B cell (primary cell): Measurements from ENCODE around the gene RRBP1.

ENCODE experiments used
- CTCF ChIP-seq: fragments of 200-600 bp; IDR thresholded peaks from one replicate; pipeline ENCODE4 v1.8.0; 2022; ENCODE audit warnings: antibody characterized with exemption, mild to moderate bottlenecking
- EZH2 ChIP-seq: IDR thresholded peaks from 2 replicates; pipeline ENCODE4 v1.6.1; 2012; ENCODE audit warnings: borderline replicate concordance, low read depth, mild to moderate bottlenecking, moderate library complexity, low read length; ENCODE audit not compliant: insufficient read depth, poor library complexity, severe bottlenecking

GRCh38 chr20:17594443-17594842 is 87.6 kb downstream of the RRBP1 start:
- TF ChIP-seq CTCF = no peak
- no peak for TF ChIP-seq EZH2
